Colonic mucosa (tissue), 4 donors: ENCODE results near the gene TXK. TPM values are rescaled to one million over a fixed set of nuclear protein-coding genes. Genes with fewer than 3 reads are reported as not detected.

Experiments
- DNase-seq: peaks from one replicate; pipeline ENCODE4 v3.0.0-alpha.2; 2020
- H3K27ac ChIP-seq: fragments of 200-600 bp; one replicate; pipeline ENCODE4 v1.8.0; 2021
- H3K27me3 ChIP-seq: fragments of 200-600 bp; one replicate; pipeline ENCODE4 v1.8.0; 2021
- H3K36me3 ChIP-seq: fragments of 200-600 bp; one replicate; pipeline ENCODE4 v1.8.0; 2021
- H3K4me1 ChIP-seq: fragments of 200-600 bp; one replicate; pipeline ENCODE4 v1.8.0; 2021; ENCODE audit warnings: mild to moderate bottlenecking
- H3K4me3 ChIP-seq: fragments of 200-600 bp; one replicate; pipeline ENCODE4 v1.8.0; 2021
- H3K9ac ChIP-seq, 2 donors: one replicate each; pipeline ENCODE4 v1.7.0; 2013; ENCODE audit warnings: control low read depth in 2 of 2, low read depth in 2 of 2, low read length in 2 of 2
- H3K9me3 ChIP-seq: fragments of 200-600 bp; one replicate; pipeline ENCODE4 v1.8.0; 2021
- CTCF ChIP-seq: fragments of 200-600 bp; IDR thresholded peaks from one replicate; pipeline ENCODE4 v1.8.0; 2022; ENCODE audit warnings: antibody characterized with exemption, mild to moderate bottlenecking
- intact Hi-C: fragments of 100-400 bp; cut with DNase I; formaldehyde crosslinking; loops from one replicate; pipeline ENCODE4 v1.14.1; 2022
- total RNA-seq, 2 donors: library from RNA; stranded (reverse); fragmentation: NEBNext Ultra II Directional in 1 of 2; extraction: Animal tissue kit (Norgen Biotek cat#: 25700) in 1 of 2; gene quantifications; one replicate each; pipeline ENCODE4 v1.2.1, GENCODE V29; 2021
- donor health status: healthy.
- donor health status: DM: no; HTN: no; CAD: no.
- donor health status: DM: no; HTN: no; CAD: no.

TXK gene
- total RNA-seq, 2 donors from 2014 or later = 0.57 to 0.72 TPM

- intact Hi-C loops = no loop called here
These were observed 28.1 kb upstream of the TXK start for GRCh38 chr4:48162162-48162561.

GRCh38 chr4:48157271-48157670, 23.2 kb upstream of the TXK start:
- TF ChIP-seq CTCF = no peak
- no peak for DNase-seq
- intact Hi-C loops = no loop called here
- H3K9me3 ChIP-seq = no peaks in the 10 kb centered on the region
- no peaks in the 10 kb centered on the region for H3K27me3 ChIP-seq
- H3K4me1 ChIP-seq = no peaks in the 10 kb centered on the region
- H3K27ac ChIP-seq = no peak overlapping the region
- no peaks in the 10 kb centered on the region for H3K36me3 ChIP-seq
- H3K4me3 ChIP-seq = no peak overlapping the region
- no peak overlapping the region for H3K9ac ChIP-seq

More at GRCh38 chr4:48162162-48162561, 28.1 kb upstream of the TXK start:
- H3K9me3 ChIP-seq = no peaks in the 10 kb centered on the region
- H3K36me3 ChIP-seq = no peaks in the 10 kb centered on the region
- H3K4me3 ChIP-seq = no peak overlapping the region
- H3K4me1 ChIP-seq = no peaks in the 10 kb centered on the region
- H3K27ac ChIP-seq = no peak overlapping the region
- H3K27me3 ChIP-seq = no peaks in the 10 kb centered on the region
- DNase-seq = no peak
- no peak overlapping the region for H3K9ac ChIP-seq
- no peak for TF ChIP-seq CTCF

- no peak overlapping the region for H3K9ac ChIP-seq
- H3K9me3 ChIP-seq = no peaks in the 10 kb centered on the region
- no peaks in the 10 kb centered on the region for H3K4me1 ChIP-seq
- intact Hi-C loops = no loop called here
- H3K27me3 ChIP-seq = no peaks in the 10 kb centered on the region
- H3K27ac ChIP-seq = no peak overlapping the region
- H3K36me3 ChIP-seq = no peaks in the 10 kb centered on the region
- no peak for DNase-seq
- H3K4me3 ChIP-seq = no peak overlapping the region
- no peak for TF ChIP-seq CTCF
These were observed 22.4 kb upstream of the TXK start for GRCh38 chr4:48156423-48156822.

GRCh38 chr4:48153791-48154550, 19.9 kb upstream of the TXK start:
- no peak for TF ChIP-seq CTCF
- Histone ChIP-seq H3K4me3 (no peak overlapping the region), H3K4me1 (no peaks in the 10 kb centered on the region), H3K36me3 (no peaks in the 10 kb centered on the region), H3K9ac (no peak overlapping the region), H3K27ac (no peak overlapping the region), H3K27me3 (no peaks in the 10 kb centered on the region), H3K9me3 (no peaks in the 10 kb centered on the region)
- intact Hi-C loops = no loop called here
- DNase-seq = no peak

GRCh38 chr4:48152259-48152658, 18.2 kb upstream of the TXK start:
- TF ChIP-seq CTCF = no peak
- intact Hi-C loops = no loop called here
- Histone ChIP-seq H3K36me3 (no peaks in the 10 kb centered on the region), H3K4me3 (no peak overlapping the region), H3K4me1 (no peaks in the 10 kb centered on the region), H3K9me3 (no peaks in the 10 kb centered on the region), H3K27ac (no peak overlapping the region), H3K27me3 (no peaks in the 10 kb centered on the region), H3K9ac (no peak overlapping the region)
- DNase-seq = no peak
